Effector memory CD8-positive, alpha-beta T cell (primary cell): ENCODE data around the gene FURIN.

Experiments
- ATAC-seq: fragments of 150-1000 bp; cut with Tn5 transposase; replicated peaks from 2 replicates; pipeline ENCODE4 v1.10.0; 2021; ENCODE audit warnings: mild to moderate bottlenecking, moderate library complexity
- DNase-seq, 3 experiments: peaks; one replicate each; pipeline ENCODE4 v3.0.0; 2021
- H3K27ac Mint-ChIP-seq, 2 donors: one replicate each; pipeline ENCODE4 v1.8.0; 2022; ENCODE audit warnings: mild to moderate bottlenecking in 2 of 2, mixed read lengths in 2 of 2, moderate library complexity in 2 of 2
- H3K27me3 Mint-ChIP-seq, 2 donors: one replicate each; pipeline ENCODE4 v1.8.0; 2022; ENCODE audit warnings: mixed read lengths in 2 of 2
- H3K36me3 Mint-ChIP-seq: one replicate; pipeline ENCODE4 v1.8.0; 2022; ENCODE audit warnings: mild to moderate bottlenecking, moderate library complexity, mixed read lengths; ENCODE audit not compliant: insufficient read depth
- H3K4me1 Mint-ChIP-seq, 2 donors: one replicate each; pipeline ENCODE4 v1.8.0; 2022; ENCODE audit warnings: low read depth in 2 of 2, mixed read lengths in 2 of 2
- H3K4me3 Mint-ChIP-seq, 2 donors: one replicate each; pipeline ENCODE4 v1.8.0; 2022; ENCODE audit warnings: mild to moderate bottlenecking in 2 of 2, mixed read lengths in 2 of 2, moderate library complexity in 2 of 2
- H3K9me3 Mint-ChIP-seq, 2 donors: one replicate each; pipeline ENCODE4 v1.8.0; 2022; ENCODE audit warnings: mixed read lengths in 2 of 2

The FURIN gene

DNA sequence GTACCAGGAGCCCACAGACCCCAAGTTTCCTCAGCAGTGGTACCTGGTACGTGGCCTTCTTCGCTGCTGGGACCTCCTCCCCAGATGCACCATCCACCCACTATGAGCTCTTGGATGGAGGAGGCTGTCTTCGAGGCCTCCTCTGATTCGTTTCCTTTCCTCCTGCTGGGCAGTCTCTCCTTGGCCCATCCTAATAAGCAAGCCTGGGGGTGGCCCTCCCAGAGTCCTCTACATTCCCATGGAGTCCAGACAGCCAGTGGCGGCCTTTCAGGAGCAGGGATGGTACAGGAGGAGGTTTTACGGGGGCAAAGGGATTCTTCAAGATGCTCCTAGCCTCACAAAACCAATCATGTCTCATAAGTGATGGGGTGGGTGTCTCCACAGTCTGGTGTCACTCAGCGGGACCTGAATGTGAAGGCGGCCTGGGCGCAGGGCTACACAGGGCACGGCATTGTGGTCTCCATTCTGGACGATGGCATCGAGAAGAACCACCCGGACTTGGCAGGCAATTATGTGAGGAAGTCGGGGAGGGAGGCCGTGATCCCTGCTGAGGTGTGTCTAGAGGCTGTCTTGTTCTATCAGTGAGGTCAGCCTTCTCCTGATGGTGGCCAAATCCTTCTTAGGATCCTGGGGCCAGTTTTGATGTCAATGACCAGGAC lies 8.3 kb downstream of the FURIN start:
- Mint-ChIP-seq H3K4me3 (no peak overlapping the region), H3K27ac (peak overlapping the region in 1 of 2 donors; percentile 23), H3K4me1 (peaks cover 13 to 28% of the 10 kb centered on the region in 2 donors), H3K36me3 (peaks cover 72% of the 10 kb centered on the region), H3K27me3 (no peaks in the 10 kb centered on the region), H3K9me3 (no peaks in the 10 kb centered on the region)
- ATAC-seq = no peak
- no peak for DNase-seq

DNA sequence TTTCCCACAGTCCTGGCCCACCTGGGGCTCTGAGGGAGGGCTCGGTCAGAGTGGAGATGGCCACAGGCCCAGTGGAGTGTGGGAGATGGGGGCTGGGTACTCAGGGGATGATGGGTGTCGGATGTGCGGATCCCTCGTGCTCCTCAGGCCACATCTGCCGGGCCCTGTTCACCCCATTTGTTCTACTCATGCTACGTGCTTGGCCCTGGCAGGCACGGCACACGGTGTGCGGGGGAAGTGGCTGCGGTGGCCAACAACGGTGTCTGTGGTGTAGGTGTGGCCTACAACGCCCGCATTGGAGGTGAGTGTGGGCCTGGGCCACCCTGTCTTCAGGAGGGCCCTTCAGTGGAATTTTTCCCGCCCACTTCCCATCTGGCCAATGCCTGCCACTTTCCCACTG lies 8.9 kb downstream of the FURIN start:
- Mint-ChIP-seq H3K36me3 (peaks cover 69% of the 10 kb centered on the region), H3K27me3 (no peaks in the 10 kb centered on the region), H3K4me3 (no peak overlapping the region), H3K27ac (peak overlapping the region in 1 of 2 donors; percentile 23), H3K9me3 (no peaks in the 10 kb centered on the region), H3K4me1 (peaks cover 11 to 26% of the 10 kb centered on the region in 2 donors)
- ATAC-seq (no peak), DNase-seq (no peak)

- no peak overlapping the region for H3K4me3 Mint-ChIP-seq
- DNase-seq = no peak
- H3K27ac Mint-ChIP-seq = no peak overlapping the region
- no peak for ATAC-seq
- H3K27me3 Mint-ChIP-seq = no peaks in the 10 kb centered on the region
- no peaks in the 10 kb centered on the region for H3K9me3 Mint-ChIP-seq
- H3K4me1 Mint-ChIP-seq = peaks cover 7 to 19% of the 10 kb centered on the region in 2 donors
- peaks cover 67% of the 10 kb centered on the region for H3K36me3 Mint-ChIP-seq
Measured at GRCh38 chr15:90877996-90878395, 9.6 kb downstream of the FURIN start.

- Mint-ChIP-seq H3K9me3 (no peaks in the 10 kb centered on the region), H3K27me3 (no peaks in the 10 kb centered on the region), H3K27ac (no peak overlapping the region), H3K36me3 (peaks cover 72% of the 10 kb centered on the region), H3K4me1 (peaks cover 5 to 15% of the 10 kb centered on the region in 2 donors), H3K4me3 (no peak overlapping the region)
- ATAC-seq (no peak), DNase-seq (no peak)
Measured at GRCh38 chr15:90878660-90879059, 10.3 kb downstream of the FURIN start.

DNA sequence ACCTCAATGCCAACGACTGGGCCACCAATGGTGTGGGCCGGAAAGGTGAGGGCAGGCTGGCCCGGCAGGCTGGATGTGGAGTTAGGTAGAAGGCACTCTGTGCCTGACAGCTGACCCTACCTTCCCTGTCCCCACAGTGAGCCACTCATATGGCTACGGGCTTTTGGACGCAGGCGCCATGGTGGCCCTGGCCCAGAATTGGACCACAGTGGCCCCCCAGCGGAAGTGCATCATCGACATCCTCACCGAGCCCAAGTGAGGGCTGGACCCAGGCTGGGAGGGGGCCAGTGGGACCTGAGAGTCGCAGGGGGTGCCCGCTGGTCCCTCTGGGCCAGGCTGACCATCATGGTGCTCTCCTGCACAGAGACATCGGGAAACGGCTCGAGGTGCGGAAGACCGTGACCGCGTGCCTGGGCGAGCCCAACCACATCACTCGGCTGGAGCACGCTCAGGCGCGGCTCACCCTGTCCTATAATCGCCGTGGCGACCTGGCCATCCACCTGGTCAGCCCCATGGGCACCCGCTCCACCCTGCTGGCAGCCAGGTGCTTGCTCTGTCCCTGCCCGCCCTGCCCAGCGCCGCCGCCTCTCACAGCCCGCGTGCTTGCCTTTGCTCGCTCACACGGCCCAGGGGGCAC lies 11.5 kb downstream of the FURIN start:
- Mint-ChIP-seq H3K36me3 (peaks cover 67% of the 10 kb centered on the region), H3K9me3 (no peaks in the 10 kb centered on the region), H3K27me3 (peaks cover 0 to 1% of the 10 kb centered on the region in 2 donors)

DNA sequence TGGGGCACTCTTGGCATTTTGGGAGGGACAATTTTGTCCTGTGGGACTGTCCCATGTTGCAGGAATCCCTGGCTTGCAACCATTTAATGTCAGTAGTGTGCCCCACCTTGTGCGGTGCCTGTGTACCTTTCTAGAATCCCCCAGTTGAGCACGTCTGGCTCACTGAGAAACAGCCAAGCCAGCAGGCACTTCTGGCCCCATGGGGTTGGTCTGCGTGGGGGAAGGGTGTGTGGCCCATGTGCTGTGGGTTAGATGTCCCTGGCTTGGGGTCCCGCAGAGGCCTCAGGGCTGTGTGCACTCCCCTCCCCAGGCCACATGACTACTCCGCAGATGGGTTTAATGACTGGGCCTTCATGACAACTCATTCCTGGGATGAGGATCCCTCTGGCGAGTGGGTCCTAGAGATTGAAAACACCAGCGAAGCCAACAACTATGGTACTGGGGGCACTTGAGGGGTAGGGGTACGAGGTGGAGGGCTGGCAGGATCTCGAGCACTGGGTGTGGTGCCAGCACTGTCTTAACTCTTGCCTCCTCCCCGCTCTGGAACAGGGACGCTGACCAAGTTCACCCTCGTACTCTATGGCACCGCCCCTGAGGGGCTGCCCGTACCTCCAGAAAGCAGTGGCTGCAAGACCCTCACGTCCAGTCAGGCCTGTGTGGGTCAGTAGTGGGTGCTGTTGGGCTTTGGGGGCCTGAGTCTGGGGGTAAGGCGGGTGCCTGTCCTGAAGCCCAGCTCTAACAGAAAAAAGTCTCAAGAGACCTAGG lies 12.2 kb downstream of the FURIN start:
- no peak for DNase-seq
- Mint-ChIP-seq H3K27ac (no peak overlapping the region), H3K4me3 (no peak overlapping the region), H3K9me3 (no peaks in the 10 kb centered on the region), H3K36me3 (peaks cover 63% of the 10 kb centered on the region), H3K27me3 (peaks cover 0 to 7% of the 10 kb centered on the region in 2 donors), H3K4me1 (peaks cover 0 to 16% of the 10 kb centered on the region in 2 donors)
- no peak for ATAC-seq

More for the DNA sequence above, 11.5 kb downstream of the FURIN start:
- H3K4me1 Mint-ChIP-seq = peaks cover 0 to 12% of the 10 kb centered on the region in 2 donors
- no peak overlapping the region for H3K27ac Mint-ChIP-seq
- DNase-seq (no peak), ATAC-seq (no peak)
- no peak overlapping the region for H3K4me3 Mint-ChIP-seq

- Mint-ChIP-seq H3K27me3 (peaks cover 0 to 7% of the 10 kb centered on the region in 2 donors), H3K4me1 (peaks cover 0 to 21% of the 10 kb centered on the region in 2 donors), H3K4me3 (no peak overlapping the region), H3K27ac (peak overlapping the region in 1 of 2 donors; percentile 57), H3K36me3 (peaks cover 55% of the 10 kb centered on the region), H3K9me3 (no peaks in the 10 kb centered on the region)
- no peak for DNase-seq
- no peak for ATAC-seq
Measured at GRCh38 chr15:90881181-90881977, 13.0 kb downstream of the FURIN start.

DNA sequence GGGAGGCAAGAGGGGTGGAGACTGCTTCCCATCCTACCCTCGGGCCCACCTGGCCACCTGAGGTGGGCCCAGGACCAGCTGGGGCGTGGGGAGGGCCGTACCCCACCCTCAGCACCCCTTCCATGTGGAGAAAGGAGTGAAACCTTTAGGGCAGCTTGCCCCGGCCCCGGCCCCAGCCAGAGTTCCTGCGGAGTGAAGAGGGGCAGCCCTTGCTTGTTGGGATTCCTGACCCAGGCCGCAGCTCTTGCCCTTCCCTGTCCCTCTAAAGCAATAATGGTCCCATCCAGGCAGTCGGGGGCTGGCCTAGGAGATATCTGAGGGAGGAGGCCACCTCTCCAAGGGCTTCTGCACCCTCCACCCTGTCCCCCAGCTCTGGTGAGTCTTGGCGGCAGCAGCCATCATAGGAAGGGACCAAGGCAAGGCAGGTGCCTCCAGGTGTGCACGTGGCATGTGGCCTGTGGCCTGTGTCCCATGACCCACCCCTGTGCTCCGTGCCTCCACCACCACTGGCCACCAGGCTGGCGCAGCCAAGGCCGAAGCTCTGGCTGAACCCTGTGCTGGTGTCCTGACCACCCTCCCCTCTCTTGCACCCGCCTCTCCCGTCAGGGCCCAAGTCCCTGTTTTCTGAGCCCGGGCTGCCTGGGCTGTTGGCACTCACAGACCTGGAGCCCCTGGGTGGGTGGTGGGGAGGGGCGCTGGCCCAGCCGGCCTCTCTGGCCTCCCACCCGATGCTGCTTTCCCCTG lies 13.8 kb downstream of the FURIN start:
- DNase-seq (no peak), ATAC-seq (no peak)
- Mint-ChIP-seq H3K27ac (peak overlapping the region in 1 of 2 donors; percentile 57), H3K9me3 (no peaks in the 10 kb centered on the region), H3K4me3 (no peak overlapping the region), H3K4me1 (peaks cover 0 to 14% of the 10 kb centered on the region in 2 donors), H3K36me3 (peaks cover 47% of the 10 kb centered on the region), H3K27me3 (peaks cover 0 to 7% of the 10 kb centered on the region in 2 donors)

DNA sequence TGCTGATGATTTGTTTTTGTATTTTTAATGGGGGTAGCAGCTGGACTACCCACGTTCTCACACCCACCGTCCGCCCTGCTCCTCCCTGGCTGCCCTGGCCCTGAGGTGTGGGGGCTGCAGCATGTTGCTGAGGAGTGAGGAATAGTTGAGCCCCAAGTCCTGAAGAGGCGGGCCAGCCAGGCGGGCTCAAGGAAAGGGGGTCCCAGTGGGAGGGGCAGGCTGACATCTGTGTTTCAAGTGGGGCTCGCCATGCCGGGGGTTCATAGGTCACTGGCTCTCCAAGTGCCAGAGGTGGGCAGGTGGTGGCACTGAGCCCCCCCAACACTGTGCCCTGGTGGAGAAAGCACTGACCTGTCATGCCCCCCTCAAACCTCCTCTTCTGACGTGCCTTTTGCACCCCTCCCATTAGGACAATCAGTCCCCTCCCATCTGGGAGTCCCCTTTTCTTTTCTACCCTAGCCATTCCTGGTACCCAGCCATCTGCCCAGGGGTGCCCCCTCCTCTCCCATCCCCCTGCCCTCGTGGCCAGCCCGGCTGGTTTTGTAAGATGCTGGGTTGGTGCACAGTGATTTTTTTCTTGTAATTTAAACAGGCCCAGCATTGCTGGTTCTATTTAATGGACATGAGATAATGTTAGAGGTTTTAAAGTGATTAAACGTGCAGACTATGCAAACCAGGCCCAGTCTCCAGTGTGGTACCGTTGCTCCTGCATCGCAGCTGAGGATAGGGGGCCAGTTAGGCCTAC lies 14.6 kb downstream of the FURIN start:
- Mint-ChIP-seq H3K4me3 (no peak overlapping the region), H3K4me1 (peaks cover 0 to 11% of the 10 kb centered on the region in 2 donors), H3K27ac (peak overlapping the region in 1 of 2 donors; percentile 55), H3K9me3 (no peaks in the 10 kb centered on the region), H3K36me3 (peaks cover 39% of the 10 kb centered on the region), H3K27me3 (peaks cover 7 to 10% of the 10 kb centered on the region in 2 donors)
- no peak for DNase-seq
- ATAC-seq = peak; percentile 8

GRCh38 chr15:90883526-90883975 lies 15.2 kb downstream of the FURIN start:
- Mint-ChIP-seq H3K4me3 (peak overlapping the region in 1 of 2 donors; percentile 21), H3K9me3 (no peaks in the 10 kb centered on the region), H3K4me1 (peaks cover 4 to 15% of the 10 kb centered on the region in 2 donors), H3K27ac (peak overlapping the region in 1 of 2 donors; percentile 55), H3K27me3 (peaks cover 7 to 16% of the 10 kb centered on the region in 2 donors), H3K36me3 (peaks cover 38% of the 10 kb centered on the region)
- ATAC-seq (no peak), DNase-seq (no peak)

- Mint-ChIP-seq H3K4me1 (peaks cover 6 to 17% of the 10 kb centered on the region in 2 donors), H3K27me3 (peaks cover 7 to 18% of the 10 kb centered on the region in 2 donors), H3K9me3 (no peaks in the 10 kb centered on the region), H3K4me3 (peak within 1 kb of the TSS in 1 of 2 donors; percentile 32), H3K27ac (peak within 1 kb of the TSS in 1 of 2 donors; percentile 55), H3K36me3 (peaks cover 39% of the 10 kb centered on the region)
- no peak for ATAC-seq
- no peak for DNase-seq
Measured at GRCh38 chr15:90883976-90884718, 15.8 kb downstream of the FURIN start, which contains the start of gene FES. Gene FES (plus strand): TSS chr15:90884504. CDS start chr15:90885046, 542 bp downstream.
